Right atrium auricular region (tissue), 2 donors: ENCODE results near the gene SSB. TPM values are rescaled to one million over a fixed set of nuclear protein-coding genes. Genes with fewer than 3 reads are reported as not detected.

Experiments
- DNase-seq: peaks from one replicate; pipeline ENCODE4 v3.0.0-alpha.2; 2019; ENCODE audit warnings: low spot score
- H3K27ac ChIP-seq, 2 donors: fragments of 200-600 bp; sonication (generic); 1 replicate in 1 of 2; 2 replicates in 1 of 2; pipeline ENCODE4 v1.5.1; 2016 to 2019
- H3K27me3 ChIP-seq, 2 donors: fragments of 200-600 bp; sonication (generic); one replicate each; pipeline versions ENCODE4 v1.5.1 to v1.6.0; 2017 to 2019
- H3K36me3 ChIP-seq: fragments of 200-600 bp; sonication (generic); one replicate; pipeline ENCODE4 v1.5.1; 2016
- H3K4me1 ChIP-seq, 2 donors: fragments of 200-600 bp; sonication (generic); one replicate each; pipeline versions ENCODE4 v1.5.1 to v1.6.0; 2017 to 2019
- H3K4me3 ChIP-seq, 2 donors: fragments of 200-600 bp; sonication (generic); 1 replicate in 1 of 2; 2 replicates in 1 of 2; pipeline ENCODE4 v1.5.1; 2017 to 2019; ENCODE audit warnings: mild to moderate bottlenecking in 1 of 2, moderate library complexity in 1 of 2
- H3K9me3 ChIP-seq, 2 donors: fragments of 200-600 bp; sonication (generic); one replicate each; pipeline ENCODE4 v1.5.1; 2019
- CTCF ChIP-seq, 2 donors: fragments of 200-600 bp; sonication (generic); IDR thresholded peaks; one replicate each; pipeline ENCODE4 v1.5.1; 2019; ENCODE audit warnings: antibody characterized with exemption in 2 of 2
- total RNA-seq, 2 donors: library from RNA; depleted of rRNA; stranded (reverse); fragments of >200 nt; gene quantifications; one replicate each; pipeline ENCODE4 v1.1.0, GENCODE V29; 2016

Gene SSB
- total RNA-seq, 2 donors from 2014 or later: 52.3 to 56.7 TPM

- Histone ChIP-seq H3K27ac (no peak overlapping the region), H3K4me1 (peaks cover 0 to 22% of the 10 kb centered on the region in 2 donors)
These were observed 23.4 kb downstream of the SSB start for GRCh38 chr2:169822036-169822435.

GRCh38 chr2:169822785-169823392 is 24.2 kb downstream of the SSB start:
- H3K27ac ChIP-seq: no peak overlapping the region
- DNase-seq: no peak
- H3K4me1 ChIP-seq: peaks cover 0 to 23% of the 10 kb centered on the region in 2 donors
- no peak for TF ChIP-seq CTCF (IDR thresholded peaks at IDR 0.05)
- no peaks in the 10 kb centered on the region for H3K9me3 ChIP-seq
- no peaks in the 10 kb centered on the region for H3K36me3 ChIP-seq
- no peak overlapping the region for H3K4me3 ChIP-seq
- no peaks in the 10 kb centered on the region for H3K27me3 ChIP-seq

More at GRCh38 chr2:169822036-169822435, 23.4 kb downstream of the SSB start:
- DNase-seq: no peak
- Histone ChIP-seq H3K9me3 (no peaks in the 10 kb centered on the region), H3K4me3 (no peak overlapping the region), H3K27me3 (no peaks in the 10 kb centered on the region), H3K36me3 (peaks cover 8% of the 10 kb centered on the region)
- no peak for TF ChIP-seq CTCF (IDR thresholded peaks at IDR 0.05)

- Histone ChIP-seq H3K4me3 (peak overlapping the region; percentile 75 to 89), H3K9me3 (no peaks in the 10 kb centered on the region), H3K36me3 (no peaks in the 10 kb centered on the region), H3K27ac (peak overlapping the region; percentile 86), H3K4me1 (peaks cover 0 to 29% of the 10 kb centered on the region in 2 donors), H3K27me3 (no peaks in the 10 kb centered on the region)
- no peak for TF ChIP-seq CTCF (IDR thresholded peaks at IDR 0.05)
- no peak for DNase-seq
These were observed 25.3 kb downstream of the SSB start for GRCh38 chr2:169823996-169824372.

GRCh38 chr2:169824373-169825333 is 26.0 kb downstream of the SSB start, which contains the start of gene METTL5:
Gene METTL5 (minus strand): TSS chr2:169824905. CDS start chr2:169824597, 308 bp downstream.
- Histone ChIP-seq H3K27ac (peak within 1 kb of the TSS; percentile 86), H3K4me3 (peak within 1 kb of the TSS; percentile 75 to 89), H3K27me3 (no peaks in the 10 kb centered on the region), H3K36me3 (no peaks in the 10 kb centered on the region), H3K4me1 (peaks cover 0 to 34% of the 10 kb centered on the region in 2 donors), H3K9me3 (no peaks in the 10 kb centered on the region)
- TF ChIP-seq CTCF (IDR thresholded peaks at IDR 0.05): peak; percentile 96 to 100
- peak; percentile 70 for DNase-seq

GRCh38 chr2:169827272-169828140 is 28.8 kb downstream of the SSB start, which contains the start of gene UBR3:
Gene UBR3 (plus strand): TSS chr2:169827454. CDS start chr2:169827508, 54 bp downstream.
- peak within 1 kb of the TSS; percentile 90 to 93 for H3K4me3 ChIP-seq

More at GRCh38 chr2:169827272-169828140, 28.8 kb downstream of the SSB start, which contains the start of gene UBR3:
- Histone ChIP-seq H3K27ac (peak within 1 kb of the TSS; percentile 89 to 92), H3K9me3 (no peaks in the 10 kb centered on the region), H3K36me3 (no peaks in the 10 kb centered on the region), H3K27me3 (no peaks in the 10 kb centered on the region), H3K4me1 (peaks cover 0 to 59% of the 10 kb centered on the region in 2 donors)
- no peak for TF ChIP-seq CTCF (IDR thresholded peaks at IDR 0.05)
- peak; percentile 92 for DNase-seq
